ENCODE measurements around the gene ELP5.

GRCh38 chr17:7266784-7267183 is 14.8 kb downstream of the ELP5 start:
- TF ChIP-seq CTCF (conservative IDR thresholded peaks at IDR 0.05; ENCODE audit: low read depth, low read length) (no peak), SMC3 (IDR thresholded peaks at IDR 0.05; ENCODE audit: low read depth, low read length) (no peak), MAZ (IDR thresholded peaks at IDR 0.05; ENCODE audit: borderline replicate concordance, low read depth, low read length) (no peak), MXI1 (IDR thresholded peaks at IDR 0.05; ENCODE audit: borderline replicate concordance, low read depth, low read length) (no peak), FOS (IDR thresholded peaks at IDR 0.05; ENCODE audit: low read depth, low read length) (no peak), POLR2A (IDR thresholded peaks at IDR 0.05; ENCODE audit: low read depth, low read length) (no peak), RAD21 (IDR thresholded peaks at IDR 0.05; ENCODE audit: low read length) (no peak), MAFK (IDR thresholded peaks at IDR 0.05; ENCODE audit: low read depth, low read length) (no peak), USF2 (IDR thresholded peaks at IDR 0.05; ENCODE audit: low read depth, low read length) (no peak), NFE2L2 (IDR thresholded peaks at IDR 0.05; ENCODE audit: low read depth, low read length) (no peak), RFX5 (IDR thresholded peaks at IDR 0.05; ENCODE audit: low read depth, low read length) (no peak)
